LNCaP clone FGC (cell line): ENCODE data around the gene LRRK1.

Experiments used
- DNase-seq: peaks from one replicate; pipeline ENCODE4 v3.0.0-alpha.2; 2011; ENCODE audit warnings: low read depth
- H3K4me3 ChIP-seq: 2 replicates; pipeline ENCODE4 v1.5.1; 2011; ENCODE audit warnings: mild to moderate bottlenecking, low read depth, low read length, control low read depth
- CTCF ChIP-seq: IDR thresholded peaks from 2 replicates; pipeline ENCODE4 v1.5.1; 2012; ENCODE audit warnings: mild to moderate bottlenecking; ENCODE audit not compliant: control insufficient read depth, insufficient read depth; ENCODE audit errors: extremely low read depth

The LRRK1 gene

GRCh38 chr15:101063891-101064794, 145.0 kb downstream of the LRRK1 start:
- no peak overlapping the region for H3K4me3 ChIP-seq
- DNase-seq = no peak
- TF ChIP-seq CTCF = no peak

- no peak for DNase-seq
- H3K4me3 ChIP-seq = no peak overlapping the region
- no peak for TF ChIP-seq CTCF
Measured at GRCh38 chr15:101064795-101065569, 145.8 kb downstream of the LRRK1 start.

GRCh38 chr15:101065570-101066221, 146.5 kb downstream of the LRRK1 start:
- DNase-seq = no peak
- no peak for TF ChIP-seq CTCF
- no peak overlapping the region for H3K4me3 ChIP-seq

GRCh38 chr15:101066501-101067408, 147.6 kb downstream of the LRRK1 start:
- no peak overlapping the region for H3K4me3 ChIP-seq
- no peak for TF ChIP-seq CTCF
- no peak for DNase-seq

- H3K4me3 ChIP-seq = no peak overlapping the region
- no peak for TF ChIP-seq CTCF
- DNase-seq = no peak
Measured at GRCh38 chr15:101067660-101068522, 148.7 kb downstream of the LRRK1 start.
